Measurements from ENCODE around the gene VASN.

Gene VASN

DNA sequence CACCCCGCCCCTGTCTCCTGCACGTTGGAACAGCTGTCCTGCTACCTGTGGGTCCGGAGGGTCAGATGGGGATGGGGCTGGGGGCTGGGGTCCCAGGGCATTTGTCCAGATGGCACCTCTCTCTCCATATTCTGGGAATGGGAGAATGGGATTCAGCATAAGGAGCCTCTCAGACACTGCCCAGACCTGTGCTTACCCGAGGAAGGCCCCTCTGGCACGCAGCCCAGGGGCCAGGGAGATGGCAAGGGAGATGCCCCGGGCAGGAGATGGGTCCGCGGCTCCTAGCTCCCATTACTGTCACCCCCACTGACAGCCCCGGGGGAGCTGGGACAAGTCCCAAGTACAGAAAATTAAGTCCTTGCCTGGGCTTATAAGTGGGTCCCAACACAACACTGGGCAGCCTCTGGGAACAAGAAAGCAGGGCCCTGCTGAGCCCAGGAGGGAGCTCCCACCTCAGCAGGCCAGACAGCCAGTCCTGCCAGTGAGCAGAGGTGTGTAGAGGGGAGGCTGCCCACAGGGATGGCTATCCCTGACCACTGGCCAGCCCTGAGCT is 1.8 kb downstream of the VASN start:
- DNase-seq = no peak

DNA sequence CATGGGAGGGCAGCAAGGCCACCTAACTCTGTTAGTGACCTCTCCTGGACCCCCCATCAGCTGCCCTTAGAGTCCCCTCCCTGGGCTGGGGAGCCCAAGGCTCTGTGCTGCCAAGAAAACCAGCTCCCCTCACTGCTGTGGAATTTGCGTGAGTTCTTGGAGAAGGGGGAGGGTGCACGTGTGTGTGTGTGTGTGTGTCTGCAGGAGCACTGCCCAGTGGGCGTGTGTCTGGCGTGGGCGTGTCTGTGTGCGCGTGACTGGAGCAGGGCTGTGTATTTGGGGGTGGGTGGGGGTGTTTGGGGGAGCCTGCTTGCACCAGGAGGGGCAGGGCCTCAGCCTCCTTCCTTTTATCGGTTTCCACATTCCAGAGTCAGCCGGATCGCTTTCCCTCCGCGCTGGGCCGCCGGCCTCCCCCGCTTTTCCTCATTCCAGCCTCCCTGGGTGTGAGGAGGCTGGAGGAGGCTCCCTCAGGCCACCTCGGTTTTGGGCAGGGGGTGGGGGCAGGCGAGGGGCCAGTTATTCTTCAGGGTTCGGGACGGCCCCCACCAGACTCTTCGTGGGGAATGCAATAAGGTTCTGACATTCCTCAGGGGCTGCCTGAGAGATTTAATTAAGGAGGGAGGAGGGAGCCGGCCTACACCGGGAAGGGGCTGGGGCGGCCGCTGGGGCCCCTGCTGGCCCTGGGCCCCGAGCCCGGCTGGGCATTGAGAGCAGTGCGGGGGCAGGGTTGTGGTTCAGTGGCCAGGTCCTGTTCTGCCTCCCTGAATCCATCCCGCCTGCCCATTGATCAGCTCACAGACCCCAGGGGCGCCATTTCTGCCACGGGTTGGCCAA is 2.5 kb downstream of the VASN start:
- DNase-seq = no peak

DNA sequence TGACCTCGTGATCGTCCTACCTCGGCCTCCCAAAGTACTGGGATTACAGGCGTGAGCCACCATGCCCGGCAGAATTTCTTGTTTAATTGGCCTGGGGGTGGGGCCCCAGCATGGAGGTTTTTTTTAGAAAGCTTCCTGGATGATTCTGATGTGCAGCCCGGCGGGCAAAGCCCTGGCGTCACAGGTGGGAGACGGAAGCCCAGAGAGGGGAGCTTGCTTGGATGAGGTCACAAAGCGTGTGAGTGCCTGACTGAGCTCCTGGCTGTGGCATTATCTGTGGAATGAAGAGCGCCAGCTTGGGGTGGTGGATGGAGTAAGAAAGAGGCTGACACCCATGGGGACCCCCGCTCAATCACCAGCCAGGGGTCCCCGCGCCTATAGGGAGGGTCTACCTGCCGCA is 4.1 kb downstream of the VASN start:
- no peak for DNase-seq

DNA sequence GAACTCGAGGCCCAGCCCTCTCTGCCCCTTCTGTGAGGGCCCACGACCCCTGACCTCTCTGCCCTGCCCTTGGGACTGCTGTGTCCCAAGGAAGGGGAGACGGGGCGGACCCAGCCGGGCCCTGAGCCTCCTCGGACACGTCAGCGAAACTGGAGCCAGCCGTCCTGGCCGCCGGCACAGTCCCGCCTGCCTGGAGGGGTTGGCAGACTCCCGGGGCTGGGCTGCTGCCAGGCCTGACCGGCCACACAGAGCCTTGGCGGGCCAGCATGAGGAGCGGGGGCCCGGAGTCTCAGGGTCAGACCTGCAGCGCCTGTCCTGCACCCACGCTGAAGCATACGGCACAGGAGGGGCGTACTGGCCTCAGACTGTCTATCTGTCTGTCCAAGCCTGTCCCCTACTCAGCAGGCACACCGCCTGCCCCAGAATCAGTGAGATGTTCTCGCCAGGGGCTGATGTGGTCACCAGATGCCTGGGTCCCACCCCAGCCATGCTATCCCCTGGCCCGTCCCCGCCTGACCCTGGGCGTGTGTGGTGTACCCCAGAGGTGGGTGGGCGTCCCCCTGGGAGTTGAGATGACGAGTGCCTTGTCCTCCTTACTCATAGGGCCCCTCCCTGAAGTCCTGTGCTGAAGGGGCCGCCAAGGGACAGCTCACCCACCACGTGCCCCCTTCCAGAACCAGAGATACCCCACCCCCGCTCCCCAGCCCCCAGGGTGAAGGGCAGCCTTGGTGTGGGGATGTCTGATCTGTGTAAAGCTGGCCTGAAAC is 4.7 kb downstream of the VASN start:
- no peak for DNase-seq

DNA sequence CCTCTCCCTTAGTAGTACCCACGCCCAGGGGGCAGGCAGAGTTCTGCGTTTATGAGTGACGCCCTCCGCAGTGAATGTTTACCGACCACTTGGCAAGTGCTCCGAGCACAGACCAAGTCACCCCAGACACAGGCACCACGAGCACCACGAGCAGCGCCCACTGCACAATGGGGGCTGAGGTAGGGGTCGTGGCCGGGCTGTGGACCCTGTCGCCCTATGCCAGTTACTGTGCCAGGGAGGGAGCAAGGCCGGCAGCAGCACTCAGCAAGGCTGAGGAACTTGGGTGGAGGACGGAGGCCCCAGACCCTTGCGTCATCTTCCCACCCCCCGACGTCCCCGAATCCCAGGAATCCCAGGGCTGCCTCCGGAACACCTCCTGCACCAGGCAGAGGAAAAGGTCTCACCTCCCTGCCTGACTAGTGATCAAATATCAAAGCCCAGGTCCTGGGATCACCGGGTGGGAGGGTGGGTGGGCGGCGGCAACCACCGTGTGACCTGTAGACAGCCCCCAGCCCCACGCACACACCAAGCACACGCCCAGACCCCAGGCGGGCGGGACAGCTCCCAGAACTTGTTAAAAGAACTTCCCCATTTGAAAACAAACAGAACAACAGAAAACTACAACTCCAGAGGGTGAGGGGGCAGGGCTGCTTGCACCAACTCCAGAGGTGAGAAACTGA is 5.4 kb downstream of the VASN start:
- no peak for DNase-seq

DNA sequence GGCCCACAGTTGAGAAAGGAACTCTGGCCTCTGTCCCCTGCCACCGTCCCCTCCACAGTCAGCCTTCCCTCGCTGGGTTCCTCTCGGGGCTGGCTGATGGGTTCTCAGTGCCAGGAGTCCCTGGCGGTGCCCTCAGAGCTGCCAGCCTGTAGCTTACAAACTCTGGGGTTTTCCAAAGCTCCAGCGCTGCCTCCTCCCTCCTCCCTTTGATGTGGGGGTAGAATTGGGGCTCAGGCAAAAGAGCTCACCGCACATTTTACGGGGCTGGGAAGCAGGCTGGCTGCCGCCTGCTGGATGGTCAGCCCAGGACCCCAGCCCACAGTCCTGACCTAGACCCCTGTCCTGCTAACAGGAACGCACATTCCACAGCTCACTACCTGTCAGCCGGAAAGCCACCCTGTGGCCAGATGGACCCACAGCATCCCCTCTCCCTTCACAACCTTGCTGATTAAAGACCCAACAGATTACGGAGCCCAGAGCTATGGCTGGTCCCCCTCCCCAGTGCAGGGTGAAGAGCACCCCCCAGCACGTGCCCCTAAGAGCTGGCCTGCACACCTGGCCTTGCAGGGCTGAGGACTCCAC is 6.0 kb downstream of the VASN start:
- no peak for DNase-seq

DNA sequence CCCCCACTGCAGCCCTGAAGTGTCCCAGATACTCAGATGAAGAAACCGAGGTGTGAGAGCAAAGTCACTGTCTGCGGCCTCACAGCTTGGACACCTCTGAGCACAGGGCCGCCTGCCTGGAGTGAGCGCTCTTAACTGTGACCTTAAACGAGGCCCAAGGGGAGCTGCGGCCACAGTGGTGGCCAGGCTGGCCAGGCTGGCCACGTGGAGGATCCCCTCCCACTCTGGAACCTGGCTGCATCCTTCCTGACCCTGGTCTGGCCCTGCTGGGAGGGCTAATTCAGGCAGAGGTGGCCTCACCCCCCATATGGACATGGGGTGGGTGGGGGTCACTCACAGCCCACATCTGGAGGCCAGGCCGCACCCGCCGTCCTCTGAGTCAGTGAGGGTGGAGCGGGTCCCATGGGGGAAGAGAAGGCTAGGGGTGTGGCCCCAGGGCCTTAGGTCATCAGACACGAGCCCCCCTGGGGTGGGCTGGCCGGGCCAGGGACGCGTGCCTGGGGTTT is 6.6 kb downstream of the VASN start:
- no peak for DNase-seq

DNA sequence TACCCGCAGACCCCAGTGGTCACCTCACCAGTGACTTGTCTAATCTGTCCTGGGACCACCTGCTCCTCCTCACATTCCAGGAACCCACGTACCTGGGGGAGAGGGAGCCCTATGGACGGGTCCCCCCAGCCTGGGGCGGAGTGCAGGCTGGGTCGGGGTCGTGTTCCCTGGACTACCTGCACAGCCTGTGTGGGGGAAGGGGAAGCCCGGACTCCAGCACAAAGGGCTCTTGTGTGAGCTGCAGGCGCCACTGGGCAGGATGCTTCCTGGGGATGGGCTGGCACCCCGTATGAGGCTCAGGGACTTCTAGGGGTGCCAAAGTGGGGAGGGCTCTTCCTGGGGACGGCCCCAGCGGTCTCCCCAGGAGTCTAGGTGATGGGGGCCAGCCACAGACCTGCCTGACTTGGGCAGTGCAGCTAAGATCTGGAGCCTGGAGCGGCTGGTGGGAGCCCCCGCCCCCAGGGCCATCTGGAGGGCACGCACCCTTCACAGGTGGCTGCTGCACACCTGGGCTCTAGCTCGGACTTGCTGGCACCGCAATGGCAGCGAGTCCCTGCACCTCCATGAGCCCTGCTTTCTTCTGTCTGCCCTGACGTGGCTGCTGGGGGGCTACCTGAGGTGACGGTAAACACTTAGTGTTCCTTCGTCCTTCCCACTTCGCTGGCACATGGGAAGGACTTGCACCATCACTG is 7.5 kb downstream of the VASN start:
- no peak for DNase-seq

DNA sequence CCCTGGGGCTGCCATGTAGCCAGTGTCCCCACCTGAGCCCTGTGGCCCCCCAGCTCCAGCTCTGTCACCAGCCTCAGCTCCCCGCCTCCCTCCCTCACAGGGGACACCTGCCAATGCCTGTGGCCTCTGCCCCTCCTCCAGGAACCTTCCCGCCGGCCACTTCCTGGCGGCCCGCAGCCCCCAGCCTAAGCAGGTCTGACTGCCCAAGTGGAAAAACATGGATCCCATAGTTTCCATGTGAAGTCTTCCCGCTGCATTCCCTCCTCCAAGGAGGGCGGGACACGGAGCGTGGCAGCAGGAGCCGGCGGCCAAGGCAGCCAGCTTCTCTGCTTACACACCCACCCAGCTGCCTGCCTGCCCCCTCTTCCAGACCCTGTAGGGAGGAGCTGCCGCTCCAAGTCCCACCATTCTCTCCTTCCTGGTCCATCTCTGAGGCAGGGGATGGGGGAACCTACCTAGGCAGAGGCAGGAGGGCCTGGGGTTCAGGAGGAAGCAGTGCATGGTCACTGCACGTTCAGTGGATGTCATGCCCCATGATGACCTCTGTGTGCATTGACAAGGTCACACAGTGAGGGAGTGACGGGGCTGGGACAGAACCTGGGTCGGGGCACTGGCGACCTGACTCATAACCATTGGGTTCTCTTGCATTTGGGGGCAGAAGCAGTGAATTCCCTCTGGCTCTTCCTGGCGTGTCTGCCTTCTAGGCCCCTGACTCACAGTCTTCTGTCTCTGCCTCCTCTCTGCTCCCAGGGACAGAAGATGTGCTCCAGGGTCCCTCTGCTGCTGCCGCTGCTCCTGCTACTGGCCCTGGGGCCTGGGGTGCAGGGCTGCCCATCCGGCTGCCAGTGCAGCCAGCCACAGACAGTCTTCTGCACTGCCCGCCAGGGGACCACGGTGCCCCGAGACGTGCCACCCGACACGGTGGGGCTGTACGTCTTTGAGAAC is 8.7 kb downstream of the VASN start:
- DNase-seq = no peak

DNA sequence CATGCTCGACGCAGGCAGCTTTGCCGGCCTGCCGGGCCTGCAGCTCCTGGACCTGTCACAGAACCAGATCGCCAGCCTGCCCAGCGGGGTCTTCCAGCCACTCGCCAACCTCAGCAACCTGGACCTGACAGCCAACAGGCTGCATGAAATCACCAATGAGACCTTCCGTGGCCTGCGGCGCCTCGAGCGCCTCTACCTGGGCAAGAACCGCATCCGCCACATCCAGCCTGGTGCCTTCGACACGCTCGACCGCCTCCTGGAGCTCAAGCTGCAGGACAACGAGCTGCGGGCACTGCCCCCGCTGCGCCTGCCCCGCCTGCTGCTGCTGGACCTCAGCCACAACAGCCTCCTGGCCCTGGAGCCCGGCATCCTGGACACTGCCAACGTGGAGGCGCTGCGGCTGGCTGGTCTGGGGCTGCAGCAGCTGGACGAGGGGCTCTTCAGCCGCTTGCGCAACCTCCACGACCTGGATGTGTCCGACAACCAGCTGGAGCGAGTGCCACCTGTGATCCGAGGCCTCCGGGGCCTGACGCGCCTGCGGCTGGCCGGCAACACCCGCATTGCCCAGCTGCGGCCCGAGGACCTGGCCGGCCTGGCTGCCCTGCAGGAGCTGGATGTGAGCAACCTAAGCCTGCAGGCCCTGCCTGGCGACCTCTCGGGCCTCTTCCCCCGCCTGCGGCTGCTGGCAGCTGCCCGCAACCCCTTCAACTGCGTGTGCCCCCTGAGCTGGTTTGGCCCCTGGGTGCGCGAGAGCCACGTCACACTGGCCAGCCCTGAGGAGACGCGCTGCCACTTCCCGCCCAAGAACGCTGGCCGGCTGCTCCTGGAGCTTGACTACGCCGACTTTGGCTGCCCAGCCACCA is 9.7 kb downstream of the VASN start:
- DNase-seq = no peak

DNA sequence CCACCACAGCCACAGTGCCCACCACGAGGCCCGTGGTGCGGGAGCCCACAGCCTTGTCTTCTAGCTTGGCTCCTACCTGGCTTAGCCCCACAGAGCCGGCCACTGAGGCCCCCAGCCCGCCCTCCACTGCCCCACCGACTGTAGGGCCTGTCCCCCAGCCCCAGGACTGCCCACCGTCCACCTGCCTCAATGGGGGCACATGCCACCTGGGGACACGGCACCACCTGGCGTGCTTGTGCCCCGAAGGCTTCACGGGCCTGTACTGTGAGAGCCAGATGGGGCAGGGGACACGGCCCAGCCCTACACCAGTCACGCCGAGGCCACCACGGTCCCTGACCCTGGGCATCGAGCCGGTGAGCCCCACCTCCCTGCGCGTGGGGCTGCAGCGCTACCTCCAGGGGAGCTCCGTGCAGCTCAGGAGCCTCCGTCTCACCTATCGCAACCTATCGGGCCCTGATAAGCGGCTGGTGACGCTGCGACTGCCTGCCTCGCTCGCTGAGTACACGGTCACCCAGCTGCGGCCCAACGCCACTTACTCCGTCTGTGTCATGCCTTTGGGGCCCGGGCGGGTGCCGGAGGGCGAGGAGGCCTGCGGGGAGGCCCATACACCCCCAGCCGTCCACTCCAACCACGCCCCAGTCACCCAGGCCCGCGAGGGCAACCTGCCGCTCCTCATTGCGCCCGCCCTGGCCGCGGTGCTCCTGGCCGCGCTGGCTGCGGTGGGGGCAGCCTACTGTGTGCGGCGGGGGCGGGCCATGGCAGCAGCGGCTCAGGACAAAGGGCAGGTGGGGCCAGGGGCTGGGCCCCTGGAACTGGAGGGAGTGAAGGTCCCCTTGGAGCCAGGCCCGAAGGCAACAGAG is 10.5 kb downstream of the VASN start:
- DNase-seq = no peak

DNA sequence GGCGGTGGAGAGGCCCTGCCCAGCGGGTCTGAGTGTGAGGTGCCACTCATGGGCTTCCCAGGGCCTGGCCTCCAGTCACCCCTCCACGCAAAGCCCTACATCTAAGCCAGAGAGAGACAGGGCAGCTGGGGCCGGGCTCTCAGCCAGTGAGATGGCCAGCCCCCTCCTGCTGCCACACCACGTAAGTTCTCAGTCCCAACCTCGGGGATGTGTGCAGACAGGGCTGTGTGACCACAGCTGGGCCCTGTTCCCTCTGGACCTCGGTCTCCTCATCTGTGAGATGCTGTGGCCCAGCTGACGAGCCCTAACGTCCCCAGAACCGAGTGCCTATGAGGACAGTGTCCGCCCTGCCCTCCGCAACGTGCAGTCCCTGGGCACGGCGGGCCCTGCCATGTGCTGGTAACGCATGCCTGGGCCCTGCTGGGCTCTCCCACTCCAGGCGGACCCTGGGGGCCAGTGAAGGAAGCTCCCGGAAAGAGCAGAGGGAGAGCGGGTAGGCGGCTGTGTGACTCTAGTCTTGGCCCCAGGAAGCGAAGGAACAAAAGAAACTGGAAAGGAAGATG is 11.2 kb downstream of the VASN start:
- DNase-seq = no peak

DNA sequence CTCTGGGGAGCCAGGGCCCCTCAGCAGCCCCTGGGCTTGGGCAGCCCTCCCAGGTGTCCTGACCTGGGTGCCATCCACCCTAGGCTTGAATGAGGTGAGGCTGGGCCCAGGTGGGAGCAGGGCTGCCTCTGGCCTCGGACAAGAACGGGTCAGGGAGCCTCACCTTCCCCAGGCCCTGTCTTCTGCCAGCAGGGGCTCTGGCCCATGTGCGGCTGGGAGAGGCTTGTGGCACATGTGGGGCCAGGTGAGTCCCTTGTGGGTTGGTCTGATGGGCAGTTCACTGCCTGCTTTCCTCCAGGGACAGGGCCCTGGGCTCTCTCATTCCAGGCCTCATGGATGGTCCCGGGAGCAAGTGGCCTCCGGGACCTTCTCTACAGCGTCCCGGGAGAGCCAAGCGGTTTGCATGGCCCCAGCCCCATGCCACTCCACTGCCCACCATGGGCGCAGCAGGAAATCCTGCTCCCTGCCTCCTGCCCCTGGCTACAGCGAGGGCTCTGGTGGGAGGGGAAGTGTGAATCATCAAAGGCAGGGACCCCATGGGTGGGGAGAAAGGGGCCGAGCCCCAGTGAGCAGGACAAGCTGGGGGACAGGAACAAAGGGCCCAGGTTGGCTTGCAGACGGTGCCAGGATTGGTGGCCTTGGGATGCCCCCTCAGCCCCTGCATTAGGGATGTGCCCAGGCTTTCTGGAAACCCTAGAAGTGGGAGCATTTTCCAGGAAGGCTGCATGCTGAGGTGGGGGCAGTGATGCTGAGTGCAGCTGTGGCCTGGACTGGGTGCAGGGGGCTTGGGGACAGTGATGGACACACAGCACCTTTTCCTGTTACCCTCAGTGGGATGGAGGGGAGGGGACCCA is 12.2 kb downstream of the VASN start:
- DNase-seq = no peak

DNA sequence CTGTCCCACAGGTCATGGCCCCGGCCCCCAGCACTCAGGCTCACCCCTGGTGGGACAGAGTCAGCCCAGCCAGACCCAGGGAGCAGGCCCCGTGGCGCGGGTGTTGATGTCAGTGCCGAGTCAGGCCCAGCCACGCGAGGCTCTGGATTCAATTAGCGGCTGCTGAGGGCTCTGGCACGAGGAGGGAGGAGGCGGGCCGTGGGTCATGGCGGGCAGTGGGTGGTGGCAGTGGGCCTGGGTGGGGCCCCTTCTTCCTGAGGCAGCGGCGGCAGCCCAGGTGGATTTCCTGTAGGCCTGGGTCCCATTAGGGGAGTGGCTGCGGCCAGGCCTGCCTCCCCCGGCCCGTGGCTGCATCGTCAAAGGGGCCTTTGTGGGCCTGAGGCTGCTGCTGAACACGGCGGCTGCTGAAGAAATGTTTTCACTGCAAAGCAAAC is 12.9 kb downstream of the VASN start:
- no peak for DNase-seq

DNA sequence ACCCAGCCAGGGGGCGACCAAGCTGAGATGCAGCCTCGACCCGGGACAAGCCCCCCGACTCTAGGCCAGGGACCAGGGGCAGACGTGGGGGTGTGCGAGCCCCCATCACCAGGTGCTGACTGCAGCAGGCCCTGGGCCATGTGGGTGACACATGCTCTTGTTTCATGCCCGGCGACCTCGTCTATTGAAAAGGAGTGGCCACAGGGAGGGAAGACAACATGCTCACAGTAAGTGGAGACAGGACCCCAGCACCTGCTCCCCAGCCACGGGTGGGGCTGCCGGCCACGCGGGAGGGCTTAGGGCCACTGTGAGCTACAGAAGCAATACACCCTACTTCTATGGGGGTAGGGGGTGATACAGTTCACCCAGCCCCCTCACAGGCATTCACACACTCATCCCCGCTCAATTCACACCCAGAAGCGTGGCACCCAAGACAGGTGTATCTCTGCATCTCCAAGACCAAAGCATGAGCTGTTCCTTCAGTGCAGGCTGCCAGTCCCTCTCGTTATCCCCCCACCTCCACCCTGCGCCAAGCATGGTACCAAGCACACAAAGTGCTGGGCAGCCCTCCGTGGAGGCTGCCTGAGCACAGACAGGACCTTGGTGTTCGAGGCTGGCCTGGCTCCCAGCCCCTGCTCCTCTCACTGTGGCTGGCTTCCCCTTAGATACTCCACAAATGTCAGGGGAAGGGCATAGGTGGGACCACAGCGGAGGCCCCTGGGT is 13.6 kb downstream of the VASN start:
- no peak for DNase-seq

DNA sequence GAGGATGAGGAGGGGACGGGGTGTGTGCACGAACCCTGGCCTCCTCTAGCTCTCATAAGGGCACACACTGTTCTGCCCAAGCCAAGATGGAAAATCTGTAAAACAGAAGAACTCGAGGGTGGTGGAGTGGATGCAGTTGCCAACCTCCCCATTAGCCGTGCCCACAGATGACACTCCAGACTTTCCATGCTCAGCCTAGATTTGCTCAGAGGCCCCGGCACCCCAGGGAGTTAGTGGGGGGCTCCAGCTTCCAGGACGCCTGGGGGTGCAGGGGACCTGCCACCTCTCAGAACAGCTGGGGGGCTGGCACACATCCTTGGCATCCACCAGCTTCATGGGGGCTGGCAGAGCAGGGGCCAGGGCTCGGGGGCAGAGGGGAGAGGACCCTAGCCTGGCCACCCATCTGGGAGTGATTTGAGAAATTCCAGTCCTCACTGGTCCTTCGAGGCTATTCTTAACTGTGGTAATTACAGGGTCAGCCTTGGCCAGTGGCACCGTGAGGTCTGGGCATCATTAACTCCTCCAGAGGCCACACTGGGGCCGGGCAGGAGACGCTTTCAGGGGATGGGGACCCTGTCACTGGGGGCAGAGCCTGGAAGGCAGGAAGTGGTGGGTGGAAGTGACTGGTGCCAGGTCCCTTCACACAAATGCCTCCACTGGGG is 14.3 kb downstream of the VASN start:
- DNase-seq = no peak

DNA sequence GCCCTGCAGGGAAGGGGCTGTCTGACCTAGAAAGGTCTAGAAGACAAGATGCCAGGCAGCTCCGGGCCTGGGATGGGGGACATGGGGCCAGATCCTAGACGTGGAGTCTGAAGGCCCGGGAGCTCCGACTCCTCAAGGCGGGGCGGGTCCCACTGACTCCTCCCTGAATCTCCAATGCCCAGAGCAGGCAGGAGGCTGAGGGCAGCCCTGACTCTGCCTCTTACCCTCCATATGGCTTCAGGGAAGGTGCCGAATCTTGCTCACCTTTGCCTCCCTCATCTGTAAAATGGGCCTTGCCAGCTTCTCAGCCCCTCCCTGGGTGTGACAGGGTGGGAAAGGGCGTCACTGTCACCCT is 14.8 kb downstream of the VASN start:
- DNase-seq = no peak
